ENCODE measurements around the gene RTN4.

Gene RTN4

DNA sequence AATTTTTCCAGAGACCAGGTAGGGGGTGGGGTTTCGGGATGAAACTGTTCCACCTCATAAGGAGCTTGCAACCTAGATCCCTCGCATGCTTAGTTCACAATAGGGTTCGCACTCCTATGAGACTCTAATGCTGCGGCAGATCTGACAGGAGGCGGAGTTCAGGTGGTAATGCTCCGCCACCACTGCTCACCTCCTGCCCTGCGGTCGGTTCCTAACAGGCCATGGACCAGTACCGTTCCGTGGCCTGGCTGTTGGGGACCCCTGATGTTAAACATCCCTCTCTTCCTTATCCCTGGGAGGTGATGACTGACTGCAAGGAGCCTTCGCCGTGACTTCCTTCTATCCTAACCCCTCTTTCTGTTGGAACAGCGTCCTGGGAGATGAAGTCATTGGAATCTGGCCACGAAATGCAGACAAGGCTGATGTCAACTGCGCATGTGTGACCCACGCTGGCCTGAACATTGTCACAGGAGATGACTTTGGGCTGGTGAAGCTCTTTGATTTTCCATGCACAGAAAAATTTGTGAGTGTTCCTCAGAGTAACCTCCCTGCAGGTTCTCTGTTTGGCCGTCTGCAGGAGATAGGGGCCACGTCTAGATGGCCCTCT, 82.4 kb downstream of the RTN4 start:
- Histone ChIP-seq H3K9ac (ENCODE audit: low read depth, low read length) (no peak overlapping the region), H3K36me3 (ENCODE audit: insufficient read depth, low read length) (no peaks in the 10 kb centered on the region; the same call in 1 of the 2 replicates), H3K9me3 (ENCODE audit: control insufficient read depth, insufficient read depth, low read length) (no peaks in the 10 kb centered on the region), H3K4me1 (ENCODE audit: insufficient read depth, low read length) (peaks cover 17% of the 10 kb centered on the region)

DNA sequence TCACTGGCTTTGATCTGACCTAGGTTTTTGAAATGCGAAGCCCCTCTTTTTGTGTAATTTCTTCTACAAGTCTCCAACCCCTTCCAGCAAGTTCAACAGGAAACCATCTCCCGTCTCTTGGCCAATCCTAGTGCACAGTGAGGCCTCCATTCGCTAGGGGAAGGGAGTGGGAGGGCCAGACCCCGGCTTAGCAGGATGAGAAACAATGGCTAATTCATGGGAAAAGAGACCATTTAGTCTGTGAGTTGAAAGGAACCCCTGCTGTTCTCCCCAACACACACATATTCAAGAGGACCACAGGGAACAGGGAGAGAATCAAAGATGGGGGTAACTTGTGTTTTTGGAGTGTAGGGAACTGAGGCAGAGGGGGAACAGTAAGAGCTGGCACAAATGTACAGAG, 83.0 kb downstream of the RTN4 start:
- Histone ChIP-seq H3K9me3 (ENCODE audit: control insufficient read depth, insufficient read depth, low read length) (no peaks in the 10 kb centered on the region), H3K36me3 (ENCODE audit: insufficient read depth, low read length) (no peaks in the 10 kb centered on the region; the same call in 1 of the 2 replicates), H3K4me1 (ENCODE audit: insufficient read depth, low read length) (peaks cover 17% of the 10 kb centered on the region), H3K9ac (ENCODE audit: low read depth, low read length) (no peak overlapping the region)

DNA sequence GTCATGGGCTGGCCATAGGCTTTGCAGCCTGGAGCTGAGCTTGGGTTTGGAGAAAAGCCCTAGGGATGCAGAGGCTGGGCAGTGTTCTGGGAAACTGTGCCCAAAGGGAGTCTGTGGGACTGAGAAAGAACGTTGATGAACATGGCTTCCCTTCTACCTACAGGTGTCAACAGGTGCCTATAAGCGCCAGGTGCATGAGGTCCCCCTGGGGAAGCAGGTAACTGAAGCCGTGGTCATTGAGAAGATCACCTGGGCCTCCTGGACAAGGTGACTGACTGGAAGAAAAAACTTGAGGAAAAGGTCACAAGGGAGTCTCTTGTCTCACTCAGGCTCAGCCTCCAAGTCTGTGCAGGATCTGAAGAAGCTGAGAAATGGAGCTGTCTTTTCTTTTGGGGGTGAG, 83.4 kb downstream of the RTN4 start:
- Histone ChIP-seq H3K4me1 (ENCODE audit: insufficient read depth, low read length) (peaks cover 17% of the 10 kb centered on the region), H3K36me3 (ENCODE audit: insufficient read depth, low read length) (no peaks in the 10 kb centered on the region; the same call in 1 of the 2 replicates), H3K9me3 (ENCODE audit: control insufficient read depth, insufficient read depth, low read length) (no peaks in the 10 kb centered on the region), H3K9ac (ENCODE audit: low read depth, low read length) (no peak overlapping the region)

DNA sequence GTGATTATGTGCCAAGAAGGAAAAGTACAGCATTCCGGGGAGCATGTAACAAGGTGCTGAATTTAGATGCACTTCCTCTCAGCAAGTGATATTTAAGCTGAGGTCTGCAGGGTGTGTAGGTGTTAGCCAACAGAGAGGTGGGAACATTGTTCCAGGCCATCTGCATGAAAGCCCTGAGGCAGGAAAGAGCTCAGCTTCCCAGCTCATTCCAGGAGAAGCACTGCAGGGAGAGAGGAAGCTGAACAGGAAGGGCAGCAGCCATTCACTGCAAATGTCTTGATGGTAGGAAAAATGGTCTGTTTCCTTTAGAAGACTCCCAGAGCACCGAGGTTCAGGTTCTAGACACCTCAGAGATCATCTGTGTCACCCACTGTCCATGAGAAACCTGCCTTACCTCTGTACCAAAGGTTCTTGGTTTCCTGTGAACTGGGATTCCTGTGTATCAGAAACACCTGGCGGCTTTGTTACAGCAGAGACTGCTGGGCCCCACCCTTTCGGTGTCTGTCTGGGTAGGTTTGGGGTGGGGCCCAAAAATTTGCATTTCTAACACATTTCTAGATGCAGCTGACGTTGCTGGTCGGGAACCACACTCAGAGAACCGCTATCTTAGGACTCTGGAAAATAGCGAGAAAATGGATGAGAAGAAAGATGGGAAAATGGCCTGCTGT, 84.0 kb downstream of the RTN4 start:
- Histone ChIP-seq H3K4me1 (ENCODE audit: insufficient read depth, low read length) (peaks cover 17% of the 10 kb centered on the region), H3K36me3 (ENCODE audit: insufficient read depth, low read length) (no peaks in the 10 kb centered on the region; the same call in 1 of the 2 replicates), H3K9ac (ENCODE audit: low read depth, low read length) (no peak overlapping the region), H3K9me3 (ENCODE audit: control insufficient read depth, insufficient read depth, low read length) (no peaks in the 10 kb centered on the region)

DNA sequence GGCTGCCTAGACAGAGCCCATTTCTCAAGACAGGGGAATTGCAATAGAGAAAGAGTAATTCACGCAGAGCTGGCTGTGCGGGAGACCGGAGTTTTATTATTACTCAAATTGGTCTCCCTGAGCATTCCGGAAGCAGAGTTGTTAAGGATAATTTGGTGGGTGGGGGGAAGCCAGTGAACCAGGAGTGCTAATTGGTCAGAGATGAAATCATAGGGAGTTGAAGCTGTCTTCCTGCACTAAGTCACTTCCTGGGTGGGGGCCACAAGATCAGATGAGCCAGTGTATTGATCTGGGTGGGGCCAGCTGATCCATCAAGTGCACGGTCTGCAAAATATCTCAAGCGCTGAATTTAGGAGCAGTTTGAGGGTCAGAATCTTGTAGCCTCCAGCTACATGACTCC, 84.8 kb downstream of the RTN4 start:
- peaks cover 17% of the 10 kb centered on the region for H3K4me1 ChIP-seq (ENCODE audit: insufficient read depth, low read length)
- H3K9ac ChIP-seq (ENCODE audit: low read depth, low read length), result no peak overlapping the region
- H3K9me3 ChIP-seq (ENCODE audit: control insufficient read depth, insufficient read depth, low read length), result no peaks in the 10 kb centered on the region
- no peaks in the 10 kb centered on the region; the same call in 1 of the 2 replicates for H3K36me3 ChIP-seq (ENCODE audit: insufficient read depth, low read length)

DNA sequence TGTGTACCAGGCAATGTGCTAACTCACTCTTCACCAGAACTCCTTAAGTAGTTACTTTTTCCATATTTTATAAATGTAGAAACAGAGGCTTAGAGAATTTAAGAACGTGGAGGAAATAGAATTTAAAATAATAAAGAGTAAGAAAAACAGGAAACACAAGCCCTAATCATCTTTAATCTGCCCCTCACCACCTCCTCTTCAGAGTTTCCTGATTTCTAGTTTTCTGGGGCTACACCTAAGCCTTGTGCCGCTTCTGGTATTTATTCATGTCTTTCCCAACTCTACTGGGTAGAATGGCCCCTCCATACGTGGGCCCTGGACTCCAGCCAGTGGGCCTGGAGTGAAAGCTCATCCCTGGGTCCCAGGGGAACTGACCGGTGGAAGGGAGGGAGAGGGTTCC, 85.4 kb downstream of the RTN4 start:
- Histone ChIP-seq H3K36me3 (ENCODE audit: insufficient read depth, low read length) (no peaks in the 10 kb centered on the region; the same call in 1 of the 2 replicates), H3K9me3 (ENCODE audit: control insufficient read depth, insufficient read depth, low read length) (no peaks in the 10 kb centered on the region), H3K9ac (ENCODE audit: low read depth, low read length) (no peak overlapping the region), H3K4me1 (ENCODE audit: insufficient read depth, low read length) (peaks cover 17% of the 10 kb centered on the region)

DNA sequence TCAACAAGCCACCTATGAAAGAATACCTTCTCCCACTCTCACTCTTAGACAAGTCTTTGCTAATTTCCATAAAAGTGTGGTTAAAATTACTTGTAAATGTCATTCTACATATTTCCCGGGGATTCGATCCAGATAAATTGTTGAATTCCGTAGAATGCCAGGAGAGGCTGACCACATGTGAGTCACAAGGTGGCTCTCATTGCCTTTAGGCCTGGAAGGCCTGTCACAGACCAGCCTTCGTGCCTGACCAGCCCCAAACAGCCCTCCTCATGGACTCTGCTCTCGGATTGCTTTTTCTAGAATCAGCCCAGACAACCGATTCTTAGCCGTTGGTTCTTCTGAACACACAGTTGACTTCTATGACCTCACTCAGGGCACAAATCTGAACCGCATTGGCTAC, 86.0 kb downstream of the RTN4 start:
- no peak overlapping the region for H3K9ac ChIP-seq (ENCODE audit: low read depth, low read length)
- no peaks in the 10 kb centered on the region for H3K36me3 ChIP-seq (ENCODE audit: insufficient read depth, low read length)
- peaks cover 17% of the 10 kb centered on the region for H3K4me1 ChIP-seq (ENCODE audit: insufficient read depth, low read length)
- H3K9me3 ChIP-seq (ENCODE audit: control insufficient read depth, insufficient read depth, low read length), result no peaks in the 10 kb centered on the region

DNA sequence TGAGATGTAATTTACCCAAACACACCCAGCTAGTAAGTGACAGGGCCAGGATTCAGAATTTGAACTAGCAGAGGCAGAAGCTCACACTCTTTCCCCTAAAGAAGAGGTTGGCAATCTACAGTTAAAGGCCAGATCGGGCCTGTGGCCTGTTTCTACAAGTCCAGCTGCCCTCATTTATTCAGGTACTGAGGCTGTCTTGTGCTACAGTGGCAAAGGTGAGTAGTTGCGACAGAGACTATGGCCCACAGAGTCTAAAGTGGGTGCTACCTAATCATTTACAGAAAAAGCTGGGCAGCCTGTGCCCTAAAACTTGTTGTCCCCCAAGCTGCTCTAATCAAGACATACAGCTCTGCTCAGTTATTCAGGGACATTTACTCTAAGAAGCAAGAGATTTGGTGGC, 86.8 kb downstream of the RTN4 start:
- H3K36me3 ChIP-seq (ENCODE audit: insufficient read depth, low read length), result no peaks in the 10 kb centered on the region
- H3K4me1 ChIP-seq (ENCODE audit: insufficient read depth, low read length), result peaks cover 17% of the 10 kb centered on the region
- no peaks in the 10 kb centered on the region for H3K9me3 ChIP-seq (ENCODE audit: control insufficient read depth, insufficient read depth, low read length)
- H3K9ac ChIP-seq (ENCODE audit: low read depth, low read length), result no peak overlapping the region

DNA sequence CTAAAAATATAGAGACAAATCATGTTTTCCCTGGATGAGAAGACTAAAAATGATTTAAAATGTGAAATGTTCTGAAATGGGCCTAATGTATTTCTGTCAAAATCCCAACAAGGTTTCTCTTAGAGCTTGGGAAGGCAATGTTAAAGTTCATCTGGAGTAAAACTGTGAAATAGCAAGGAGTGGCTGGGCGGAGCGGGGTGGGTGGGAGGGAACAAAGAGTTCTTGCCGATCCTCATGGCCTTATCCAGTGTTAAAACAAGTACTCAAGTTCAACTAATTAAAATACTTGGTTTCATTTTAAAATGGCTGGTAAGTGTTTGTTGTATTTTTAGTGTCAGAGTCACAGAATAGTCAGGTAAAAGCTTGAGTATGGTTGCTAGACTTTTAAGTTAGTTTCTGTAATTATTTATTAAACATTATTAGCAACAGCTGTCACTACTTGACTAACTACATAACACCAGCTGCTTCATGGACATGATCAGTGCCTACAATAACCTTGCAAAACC, 87.3 kb downstream of the RTN4 start:
- peaks cover 17% of the 10 kb centered on the region for H3K4me1 ChIP-seq (ENCODE audit: insufficient read depth, low read length)
- H3K36me3 ChIP-seq (ENCODE audit: insufficient read depth, low read length), result no peaks in the 10 kb centered on the region
- no peaks in the 10 kb centered on the region for H3K9me3 ChIP-seq (ENCODE audit: control insufficient read depth, insufficient read depth, low read length)
- H3K9ac ChIP-seq (ENCODE audit: low read depth, low read length), result no peak overlapping the region

DNA sequence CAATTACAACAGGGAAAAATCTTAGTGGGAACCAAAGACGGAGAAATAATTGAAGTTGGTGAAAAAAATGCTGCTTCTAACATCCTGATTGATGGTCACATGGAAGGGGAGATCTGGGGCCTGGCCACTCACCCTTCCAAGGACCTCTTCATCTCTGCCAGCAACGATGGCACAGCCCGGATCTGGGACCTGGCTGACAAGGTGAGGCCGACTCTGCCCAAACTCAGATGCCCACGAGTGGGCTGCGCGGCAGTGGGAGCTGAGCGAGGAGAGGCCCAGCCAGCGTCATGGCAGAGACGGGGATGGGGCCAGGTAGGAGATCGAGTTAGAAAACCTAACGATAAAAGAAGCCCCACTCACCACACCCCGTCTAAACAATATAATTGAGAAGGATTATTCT, 87.7 kb downstream of the RTN4 start:
- no peaks in the 10 kb centered on the region for H3K9me3 ChIP-seq (ENCODE audit: control insufficient read depth, insufficient read depth, low read length)
- no peak overlapping the region for H3K9ac ChIP-seq (ENCODE audit: low read depth, low read length)
- H3K4me1 ChIP-seq (ENCODE audit: insufficient read depth, low read length), result peaks cover 16% of the 10 kb centered on the region
- H3K36me3 ChIP-seq (ENCODE audit: insufficient read depth, low read length), result no peaks in the 10 kb centered on the region

DNA sequence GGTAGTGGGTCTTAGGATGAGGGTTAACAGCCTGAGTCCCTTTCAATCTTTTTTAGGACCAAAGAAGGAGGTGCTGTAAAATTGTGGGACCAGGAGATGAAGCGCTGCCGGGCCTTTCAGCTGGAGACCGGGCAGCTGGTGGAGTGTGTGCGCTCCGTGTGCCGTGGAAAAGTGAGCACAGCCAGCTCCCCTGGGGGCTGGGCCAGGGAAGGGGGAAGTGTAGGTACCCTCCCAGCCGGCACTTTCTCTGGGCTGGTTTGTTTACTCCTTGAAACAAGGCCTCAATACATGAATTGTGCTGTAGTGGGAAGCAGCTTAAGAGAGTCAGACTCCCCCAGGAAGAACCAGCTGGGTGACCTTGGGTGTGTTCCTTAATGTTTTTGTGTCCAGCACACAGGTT, 90.1 kb downstream of the RTN4 start:
- peaks cover 12% of the 10 kb centered on the region for H3K4me1 ChIP-seq (ENCODE audit: insufficient read depth, low read length)
- H3K9me3 ChIP-seq (ENCODE audit: control insufficient read depth, insufficient read depth, low read length), result no peaks in the 10 kb centered on the region
- H3K9ac ChIP-seq (ENCODE audit: low read depth, low read length), result no peak overlapping the region
- H3K36me3 ChIP-seq (ENCODE audit: insufficient read depth, low read length), result no peaks in the 10 kb centered on the region

DNA sequence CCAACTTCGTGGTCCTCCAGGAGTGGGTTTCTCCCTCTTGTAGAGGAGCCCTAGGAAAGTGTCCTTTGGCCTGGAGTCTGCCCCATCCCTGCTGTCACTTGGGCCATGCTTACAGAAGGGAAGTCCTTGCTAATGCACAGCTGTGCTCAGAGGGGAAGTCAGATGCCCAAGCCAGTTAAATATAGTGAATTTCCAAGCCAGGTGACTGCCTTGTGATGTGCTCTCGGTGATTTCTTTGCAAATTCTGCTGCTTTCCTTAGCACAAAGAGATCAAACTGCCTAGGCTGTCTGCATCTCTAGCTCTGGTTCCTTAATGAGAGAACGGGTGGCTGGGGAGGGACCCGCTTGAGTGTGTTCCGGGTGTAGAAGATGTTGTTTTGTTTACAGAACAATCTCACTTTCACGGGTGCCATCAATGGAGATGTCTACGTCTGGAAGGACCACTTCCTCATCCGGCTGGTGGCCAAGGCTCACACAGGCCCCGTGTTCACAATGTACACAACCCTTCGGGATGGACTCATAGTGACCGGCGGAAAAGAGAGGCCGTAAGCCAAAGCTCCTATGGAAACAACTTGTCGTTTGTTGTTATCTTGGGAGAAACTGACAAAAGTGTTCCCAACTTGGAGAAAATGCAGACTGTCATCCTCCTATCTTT, 91.4 kb downstream of the RTN4 start:
- no peak overlapping the region for H3K9ac ChIP-seq (ENCODE audit: low read depth, low read length)
- no peaks in the 10 kb centered on the region for H3K36me3 ChIP-seq (ENCODE audit: insufficient read depth, low read length)
- H3K4me1 ChIP-seq (ENCODE audit: insufficient read depth, low read length), result peaks cover 12% of the 10 kb centered on the region
- no peaks in the 10 kb centered on the region for H3K9me3 ChIP-seq (ENCODE audit: control insufficient read depth, insufficient read depth, low read length)

DNA sequence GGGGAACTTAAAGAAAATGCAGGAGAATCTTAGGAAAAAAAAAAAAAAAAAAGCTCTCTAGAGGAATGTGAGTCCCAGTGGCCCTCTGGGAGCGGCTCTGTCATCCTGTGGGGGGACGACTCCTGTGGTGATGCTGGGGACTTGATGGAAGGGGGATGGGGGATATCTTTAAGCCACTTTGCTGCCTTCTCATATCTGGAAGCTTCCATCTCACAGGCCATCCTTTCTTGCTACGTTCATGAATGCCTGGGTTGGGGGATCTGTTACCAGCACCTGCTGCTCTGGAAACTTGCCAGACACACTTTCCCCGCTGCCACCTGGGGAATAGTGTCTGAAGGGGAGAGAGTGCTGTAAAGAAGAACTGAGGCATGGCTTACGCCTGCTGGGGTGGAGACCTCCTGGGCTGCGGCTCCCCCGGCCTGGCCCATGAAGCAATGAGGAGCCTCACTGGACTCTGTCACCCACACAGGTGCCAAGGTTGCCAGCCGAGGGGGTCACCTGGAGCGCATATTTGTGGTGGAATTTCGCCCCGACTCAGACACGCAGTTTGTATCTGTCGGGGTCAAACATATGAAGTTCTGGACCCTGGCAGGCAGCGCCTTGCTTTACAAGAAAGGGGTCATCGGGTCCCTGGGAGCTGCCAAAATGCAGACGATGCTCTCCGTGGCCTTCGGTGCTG, 92.8 kb downstream of the RTN4 start:
- no peak overlapping the region for H3K9ac ChIP-seq (ENCODE audit: low read depth, low read length)
- peaks cover 12% of the 10 kb centered on the region for H3K4me1 ChIP-seq (ENCODE audit: insufficient read depth, low read length)
- H3K9me3 ChIP-seq (ENCODE audit: control insufficient read depth, insufficient read depth, low read length), result no peaks in the 10 kb centered on the region
- H3K36me3 ChIP-seq (ENCODE audit: insufficient read depth, low read length), result no peaks in the 10 kb centered on the region

DNA sequence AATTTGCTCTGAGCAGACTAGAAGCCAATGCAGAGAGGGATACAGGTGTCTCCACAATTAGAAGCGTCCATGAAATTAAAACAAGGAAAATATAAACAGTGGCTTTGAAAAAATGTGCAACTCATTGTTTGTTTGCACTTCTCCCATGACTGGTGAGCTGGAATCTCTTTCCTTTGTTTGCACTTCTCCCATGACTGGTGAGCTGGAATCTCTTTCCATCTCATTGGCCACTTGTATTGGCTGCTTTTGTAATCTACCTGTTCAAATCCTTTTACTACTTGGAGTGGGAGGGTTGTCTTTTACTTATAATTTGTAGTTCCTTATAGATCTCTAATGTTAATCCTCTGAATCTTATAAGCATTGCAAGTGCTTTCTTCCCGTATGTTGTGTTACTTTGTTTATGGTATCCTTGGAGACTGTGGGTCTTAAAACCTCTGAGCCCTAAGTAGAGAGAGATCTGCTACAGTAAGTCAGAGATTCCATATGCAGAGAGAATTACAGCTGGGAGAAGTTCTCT, 94.1 kb downstream of the RTN4 start:
- no peaks in the 10 kb centered on the region for H3K9me3 ChIP-seq (ENCODE audit: control insufficient read depth, insufficient read depth, low read length)
- no peak overlapping the region for H3K9ac ChIP-seq (ENCODE audit: low read depth, low read length)
- no peaks in the 10 kb centered on the region for H3K36me3 ChIP-seq (ENCODE audit: insufficient read depth, low read length)
- peaks cover 12% of the 10 kb centered on the region for H3K4me1 ChIP-seq (ENCODE audit: insufficient read depth, low read length)

Data from ES-I3 (cell line).